Urinary bladder (tissue), 4 donors: ENCODE measurements around the gene CA5B. TPM values are rescaled to one million over a fixed set of nuclear protein-coding genes. Genes with fewer than 3 reads are reported as not detected.
"Not testable (repeated sequence)": the region's sequence is repeated elsewhere in the genome, so short reads cannot be mapped to it uniquely, and the experiment has no call there.

Experiments used
- DNase-seq: peaks from one replicate; pipeline ENCODE4 v3.0.0-alpha.2; 2015; ENCODE audit errors: extremely low spot score
- H3K27ac ChIP-seq: one replicate; pipeline ENCODE4 v1.5.1; 2013; ENCODE audit warnings: low read depth, mild to moderate bottlenecking, moderate library complexity
- H3K36me3 ChIP-seq: one replicate; pipeline ENCODE4 v1.6.1; 2013; ENCODE audit warnings: mild to moderate bottlenecking, moderate library complexity; ENCODE audit not compliant: insufficient read depth
- H3K4me1 ChIP-seq: one replicate; pipeline ENCODE4 v1.6.1; 2013; ENCODE audit warnings: mild to moderate bottlenecking, moderate library complexity; ENCODE audit not compliant: insufficient read depth
- H3K4me3 ChIP-seq: one replicate; pipeline ENCODE4 v1.5.1; 2013; ENCODE audit warnings: low read depth, low read length
- WGBS: extraction: QIAGEN DNeasy Blood & Tissue Kit; methylation state at CpG from one replicate; pipeline ENCODE4 v1.1.7; 2013; 5-methylcytosine and 5-hydroxymethylcytosine counted together
- polyA plus RNA-seq: library from polyadenylated mRNA; stranded (reverse); fragments of 200-250 nt; gene quantifications from one replicate; pipeline ENCODE4 v1.2.3, GENCODE V29; 2013
- total RNA-seq: library from RNA; depleted of rRNA; stranded (reverse); fragments of >200 nt; gene quantifications from one replicate; pipeline ENCODE4 v1.2.3, GENCODE V29; 2014
- donor health status: healthy with polysubstance abuse.
- donor health status: healthy.

Gene CA5B
- total and polyA plus RNA-seq, 2 donors = 6.8 to 21.4 TPM

DNA sequence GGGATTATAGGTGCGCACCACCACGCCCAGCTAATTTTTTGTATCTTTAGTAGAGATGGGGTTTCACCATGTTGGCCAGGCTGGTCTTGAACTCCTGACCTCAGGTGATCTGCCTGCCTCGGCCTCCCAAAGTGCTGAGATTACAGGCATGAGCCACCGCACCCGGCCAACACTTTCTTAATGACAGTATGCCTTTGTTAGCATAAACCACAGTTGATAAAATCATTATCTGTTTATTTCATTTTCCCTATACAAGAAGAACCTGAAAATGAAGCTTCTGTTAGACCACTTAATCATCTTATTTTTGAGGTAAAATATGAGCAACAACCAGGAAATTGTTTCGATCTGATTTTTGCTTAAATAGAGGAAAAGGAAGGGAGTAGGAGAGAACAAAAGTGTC, 21.8 kb downstream of the CA5B start:
- WGBS = 84% methylated on average over 6 of the region's 6 CpGs
- H3K27ac ChIP-seq, H3K36me3 ChIP-seq, H3K4me3 ChIP-seq, H3K4me1 ChIP-seq, DNase-seq: not testable (repeated sequence)

DNA sequence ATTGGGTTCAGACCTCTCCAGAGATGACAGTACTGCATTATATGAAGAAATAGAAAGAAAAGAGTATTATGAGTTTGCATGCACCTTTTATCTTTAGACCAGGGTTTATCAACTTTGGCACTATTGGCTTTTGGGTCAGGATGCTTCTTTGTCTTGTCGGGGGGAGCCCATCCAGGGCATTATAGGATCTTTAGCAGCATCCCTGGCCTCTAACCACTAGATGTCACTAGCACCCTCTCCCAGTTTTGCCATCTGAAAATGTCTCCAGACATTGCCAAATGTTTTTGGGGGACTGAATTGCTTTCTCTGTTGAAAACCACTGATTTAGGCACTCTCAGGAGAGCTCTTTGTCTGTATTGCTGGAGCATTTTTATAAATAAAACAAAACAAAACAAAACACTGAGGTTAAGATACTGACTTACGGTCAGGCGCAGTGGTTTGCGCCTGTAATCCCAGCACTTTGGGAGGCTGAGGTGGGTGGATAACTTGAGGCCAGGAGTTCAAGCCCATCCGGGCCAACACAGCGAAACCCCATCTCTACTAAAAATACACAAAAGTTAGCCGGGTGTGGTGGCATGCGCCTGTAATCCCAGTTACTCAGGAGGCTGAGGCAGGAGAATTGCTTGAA, 23.6 kb downstream of the CA5B start:
- 74% methylated on average over 8 of the region's 8 CpGs for WGBS
- no peak overlapping the region for H3K4me3 ChIP-seq
- H3K4me1 ChIP-seq = no peaks in the 10 kb centered on the region
- H3K27ac ChIP-seq = no peak overlapping the region
- no peaks in the 10 kb centered on the region for H3K36me3 ChIP-seq
- no peak for DNase-seq

DNA sequence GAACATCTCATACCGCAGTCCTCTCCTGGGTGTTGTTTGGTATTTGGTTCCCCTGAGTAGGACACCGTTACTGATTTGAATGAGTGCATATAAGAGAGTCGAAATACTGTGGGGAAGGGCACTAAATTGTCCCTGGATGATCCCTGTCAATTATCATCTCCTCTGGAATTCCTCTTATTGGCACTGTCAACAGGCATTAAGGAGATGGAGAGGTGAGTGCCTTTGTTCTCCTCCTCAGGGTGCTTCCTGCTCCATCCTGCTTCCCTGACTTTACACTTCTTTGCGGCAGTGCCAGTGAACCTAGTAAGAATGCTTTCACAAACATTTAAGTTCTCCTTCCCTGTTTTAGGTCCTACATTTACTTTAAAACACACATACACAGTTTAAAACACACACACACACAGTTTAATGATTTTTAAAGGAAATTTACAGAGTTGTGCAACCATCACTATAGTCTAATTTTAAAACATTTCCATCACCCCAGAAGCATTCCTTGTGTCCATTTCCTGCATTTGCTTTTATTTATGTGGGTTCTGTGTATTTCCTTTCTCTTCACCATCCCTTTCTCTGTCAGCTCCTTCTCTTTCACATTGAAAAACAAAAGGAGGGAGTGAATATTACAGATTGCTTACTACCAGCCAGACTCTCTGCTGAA, 31.4 kb downstream of the CA5B start:
- no peak overlapping the region for H3K27ac ChIP-seq
- no peaks in the 10 kb centered on the region for H3K4me1 ChIP-seq
- DNase-seq = no peak
- 62% methylated on average over 4 of the region's 4 CpGs for WGBS
- no peaks in the 10 kb centered on the region for H3K36me3 ChIP-seq
- H3K4me3 ChIP-seq = no peak overlapping the region

DNA sequence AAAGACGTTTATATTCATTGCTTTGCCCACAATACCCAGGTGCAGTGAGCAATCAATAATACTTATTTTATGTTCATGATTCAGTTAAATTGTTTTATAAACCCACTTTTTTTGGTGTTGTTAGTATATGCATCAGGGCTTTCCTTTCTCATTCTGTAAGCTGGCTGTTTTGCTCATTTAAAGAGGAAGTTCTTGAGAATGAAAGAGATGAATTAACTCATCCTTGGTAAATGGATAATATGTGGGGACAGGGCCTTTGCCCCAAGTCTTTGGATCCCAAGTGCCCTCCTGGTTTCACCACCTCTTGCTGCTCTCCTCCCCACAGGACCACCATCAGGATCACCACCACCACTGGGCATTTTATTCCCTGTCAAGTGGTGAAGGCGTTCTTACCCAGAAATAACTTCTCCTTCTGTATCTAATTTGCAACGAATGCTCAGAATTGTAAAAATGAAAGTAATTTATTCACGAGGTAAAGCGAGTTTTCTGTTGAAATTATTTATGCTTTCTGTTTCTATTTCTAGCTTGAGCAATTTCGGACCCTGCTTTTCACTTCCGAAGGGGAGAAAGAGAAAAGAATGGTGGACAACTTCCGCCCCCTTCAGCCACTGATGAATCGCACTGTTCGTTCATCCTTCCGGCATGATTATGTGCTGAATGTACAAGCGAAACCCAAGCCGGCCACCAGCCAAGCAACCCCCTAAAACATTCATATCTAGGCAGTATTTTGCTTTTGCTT, 44.1 kb downstream of the CA5B start:
- no peak overlapping the region for H3K4me3 ChIP-seq
- H3K36me3 ChIP-seq = no peaks in the 10 kb centered on the region
- no peaks in the 10 kb centered on the region for H3K4me1 ChIP-seq
- no peak overlapping the region for H3K27ac ChIP-seq
- no peak for DNase-seq
- WGBS = 83% methylated on average over 13 of the region's 13 CpGs

DNA sequence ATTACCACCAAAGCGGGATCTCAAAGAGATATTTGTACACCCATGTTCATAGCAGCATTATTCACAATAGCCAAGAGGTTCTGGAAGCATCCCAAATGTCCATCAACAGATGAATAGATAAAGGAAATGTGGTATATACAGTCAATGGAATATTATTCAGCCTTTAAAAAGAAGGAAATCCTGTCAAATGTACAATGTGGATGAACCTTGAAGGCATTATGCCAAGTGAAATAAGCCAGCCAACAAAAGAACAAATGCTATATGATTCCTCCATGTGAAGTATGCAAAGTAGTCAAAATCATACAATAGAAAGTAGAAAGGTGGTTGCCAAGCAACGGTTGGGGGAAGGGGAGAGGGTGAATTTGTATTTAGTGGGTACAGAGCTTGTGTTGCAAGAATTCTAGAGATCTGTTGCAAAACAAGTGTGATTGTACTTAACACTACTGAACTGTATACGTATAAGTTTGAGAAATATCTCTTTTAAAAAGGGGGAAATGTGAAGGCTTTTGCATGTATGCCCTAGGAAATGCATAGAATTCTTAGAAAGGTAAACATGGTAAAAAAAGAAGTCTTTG, 47.2 kb downstream of the CA5B start:
- WGBS = 97% methylated on average over 3 of the region's 3 CpGs
- Histone ChIP-seq H3K27ac (no peak overlapping the region), H3K36me3 (no peaks in the 10 kb centered on the region), H3K4me3 (no peak overlapping the region), H3K4me1 (no peaks in the 10 kb centered on the region)
- DNase-seq = no peak

DNA sequence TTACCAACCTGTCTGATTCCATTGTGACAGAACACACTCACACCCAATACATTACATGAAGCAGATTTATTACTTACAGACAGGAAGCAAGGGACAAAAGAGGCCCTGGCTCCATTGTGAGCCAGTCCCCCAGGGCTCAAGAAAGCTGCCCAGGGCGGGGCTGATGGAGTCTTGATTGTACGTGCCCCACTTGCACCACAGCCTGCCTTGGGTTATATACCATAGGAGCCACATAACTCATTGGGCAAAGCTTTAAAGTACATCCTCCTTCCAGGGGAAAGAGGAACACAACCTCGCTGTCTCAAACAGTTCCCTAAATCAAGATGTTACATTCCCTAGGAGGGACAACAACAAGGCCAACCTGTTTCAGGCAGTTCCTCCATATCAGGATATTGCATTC, 48.8 kb downstream of the CA5B start:
- WGBS = 78% methylated on average over 3 of the region's 3 CpGs
- no peaks in the 10 kb centered on the region for H3K4me1 ChIP-seq

DNA sequence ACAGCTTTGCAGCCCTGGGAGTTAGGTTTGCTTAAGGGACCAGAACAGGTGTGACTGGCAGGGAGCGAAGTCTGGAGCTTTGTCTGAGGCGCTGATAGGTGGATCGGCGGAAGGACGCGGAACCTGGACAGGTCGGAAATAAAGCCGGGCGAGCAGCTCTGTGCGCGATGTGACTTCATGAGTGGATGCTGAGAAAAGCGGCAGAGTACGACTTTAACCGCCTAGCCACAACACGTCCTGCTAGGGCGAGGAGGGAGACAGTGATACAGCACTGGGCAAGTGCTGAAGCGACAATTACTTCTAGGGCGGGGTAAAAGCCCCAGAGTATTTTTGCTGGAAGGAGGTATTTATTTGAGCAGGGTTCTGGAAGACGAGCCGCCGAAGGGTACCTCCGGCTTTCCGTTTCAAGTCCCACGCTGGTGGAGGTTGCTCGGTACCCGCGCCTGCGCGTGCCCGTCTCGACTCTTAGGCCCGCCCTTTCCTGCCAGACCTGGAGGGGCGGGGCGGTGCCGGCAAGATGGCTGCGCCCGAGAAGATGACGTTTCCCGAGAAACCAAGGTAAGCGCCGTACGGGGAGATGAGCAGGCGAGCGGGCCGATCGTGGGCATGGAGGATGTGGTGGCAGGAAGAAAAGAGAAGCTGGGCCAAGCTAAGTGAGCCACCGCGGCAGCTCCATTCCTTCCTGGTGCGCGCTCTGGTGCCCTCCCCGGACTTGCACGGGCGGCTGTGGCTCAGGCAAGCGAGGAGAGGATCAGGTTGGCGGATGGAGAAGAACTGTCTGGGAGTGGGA, 52.1 kb downstream of the CA5B start, which contains the start of gene ZRSR2:
Gene ZRSR2, plus strand, starts transcription at position 506 of the 790 bp plus-strand sequence. Its CDS starts 12 bp downstream, at position 518.
- under 1% methylated on average over 55 of the region's 55 CpGs for WGBS
- H3K36me3 ChIP-seq = no peaks in the 10 kb centered on the region
- peak within 1 kb of the TSS; percentile 66 for H3K27ac ChIP-seq
- no peaks in the 10 kb centered on the region for H3K4me1 ChIP-seq
- H3K4me3 ChIP-seq = peak within 1 kb of the TSS; percentile 60
- peak; percentile 39 for DNase-seq

More for the DNA sequence above, 48.8 kb downstream of the CA5B start:
- no peak for DNase-seq
- Histone ChIP-seq H3K4me3 (no peak overlapping the region), H3K27ac (no peak overlapping the region), H3K36me3 (no peaks in the 10 kb centered on the region)

DNA sequence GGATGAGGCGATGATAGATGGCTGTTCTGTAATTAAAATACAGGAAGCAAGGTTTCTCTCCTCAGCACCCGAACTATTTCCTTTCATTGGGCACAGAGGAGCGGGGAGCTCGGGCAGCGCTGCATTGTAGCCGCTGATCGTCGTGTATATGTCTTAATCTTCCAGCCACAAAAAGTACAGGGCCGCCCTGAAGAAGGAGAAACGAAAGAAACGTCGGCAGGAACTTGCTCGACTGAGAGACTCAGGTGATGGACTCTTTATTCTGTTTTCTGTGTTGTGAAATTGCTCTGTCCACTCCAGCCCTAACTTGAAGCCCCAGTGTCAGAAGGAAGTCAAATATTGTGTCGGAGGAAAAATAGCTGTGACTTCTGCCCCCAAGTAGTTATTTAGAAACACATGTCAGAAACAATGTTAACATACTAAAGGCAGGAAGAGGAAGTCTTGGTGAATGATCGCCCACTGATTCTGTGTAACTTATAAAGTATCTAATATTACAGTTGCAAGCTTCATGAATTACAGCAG, 52.8 kb downstream of the CA5B start:
- Histone ChIP-seq H3K4me3 (peak overlapping the region; percentile 60), H3K27ac (peak overlapping the region; percentile 66), H3K36me3 (no peaks in the 10 kb centered on the region), H3K4me1 (no peaks in the 10 kb centered on the region)
- no peak for DNase-seq
- under 1% methylated on average over 15 of the region's 15 CpGs for WGBS

DNA sequence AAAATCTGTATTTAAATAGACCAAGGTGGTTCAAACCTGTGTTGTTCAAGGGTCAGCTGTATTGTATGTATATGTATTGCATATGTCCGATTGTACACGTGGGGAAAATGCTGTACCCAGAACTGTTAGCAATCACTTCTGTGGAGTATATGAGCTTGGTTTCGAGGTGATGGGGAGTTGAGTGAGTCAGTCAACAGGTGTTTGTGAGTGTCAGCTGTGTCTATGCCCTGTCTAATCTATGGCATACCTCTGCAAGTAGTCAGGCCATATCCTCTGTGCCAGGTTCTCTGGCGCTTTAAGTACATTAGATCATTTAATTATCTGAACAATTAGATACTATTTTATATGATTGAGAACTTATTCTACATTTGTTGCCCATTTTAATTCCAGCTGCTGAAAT, 59.6 kb downstream of the CA5B start:
- no peak for DNase-seq
- Histone ChIP-seq H3K36me3 (no peaks in the 10 kb centered on the region), H3K27ac (no peak overlapping the region), H3K4me3 (no peak overlapping the region), H3K4me1 (no peaks in the 10 kb centered on the region)
- 70% methylated on average over 4 of the region's 4 CpGs for WGBS

DNA sequence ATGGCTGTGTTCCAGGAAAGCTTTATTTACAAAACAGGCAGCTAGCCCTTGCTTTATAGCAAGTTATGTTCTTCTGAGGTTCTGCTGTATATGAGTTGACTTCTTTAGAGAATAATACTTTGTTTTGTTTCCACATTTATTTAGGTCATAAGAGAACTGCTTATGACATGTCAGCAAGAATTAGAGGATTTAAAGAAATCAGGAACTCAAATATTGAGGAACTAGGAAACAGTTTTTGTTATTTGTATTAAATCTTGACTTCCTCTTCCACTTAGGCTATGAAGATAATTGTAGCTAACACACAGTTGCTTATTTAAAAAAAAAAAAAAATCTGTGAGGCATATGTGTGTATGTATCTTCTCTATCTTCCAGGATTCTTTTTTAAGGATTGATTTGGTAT, 66.5 kb downstream of the CA5B start:
- Histone ChIP-seq H3K4me3 (no peak overlapping the region), H3K4me1 (no peaks in the 10 kb centered on the region), H3K36me3 (no peaks in the 10 kb centered on the region), H3K27ac (no peak overlapping the region)
- DNase-seq = no peak

DNA sequence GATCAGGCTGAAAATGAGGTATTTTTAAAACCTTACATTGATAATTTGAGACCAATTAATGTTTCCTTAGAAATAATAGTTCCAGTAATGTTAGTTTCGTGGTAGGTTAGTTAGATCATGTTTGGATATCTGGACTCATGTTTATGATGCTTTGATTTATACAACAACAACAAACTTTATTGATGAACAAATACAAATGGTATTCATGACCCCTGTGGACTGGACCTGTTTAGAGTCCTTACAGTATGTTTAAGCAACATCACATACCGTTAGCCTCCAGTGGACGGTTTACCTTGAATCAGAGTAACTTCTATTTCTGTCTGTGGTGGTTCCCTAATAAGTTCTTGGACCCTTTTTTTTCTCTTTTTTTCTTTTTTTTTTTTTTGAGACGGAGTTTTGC, 70.2 kb downstream of the CA5B start:
- Histone ChIP-seq H3K4me1 (no peaks in the 10 kb centered on the region), H3K4me3 (no peak overlapping the region), H3K36me3 (peaks cover under 1% of the 10 kb centered on the region), H3K27ac (no peak overlapping the region)
- 95% methylated on average over 4 of the region's 4 CpGs for WGBS
- DNase-seq = no peak

DNA sequence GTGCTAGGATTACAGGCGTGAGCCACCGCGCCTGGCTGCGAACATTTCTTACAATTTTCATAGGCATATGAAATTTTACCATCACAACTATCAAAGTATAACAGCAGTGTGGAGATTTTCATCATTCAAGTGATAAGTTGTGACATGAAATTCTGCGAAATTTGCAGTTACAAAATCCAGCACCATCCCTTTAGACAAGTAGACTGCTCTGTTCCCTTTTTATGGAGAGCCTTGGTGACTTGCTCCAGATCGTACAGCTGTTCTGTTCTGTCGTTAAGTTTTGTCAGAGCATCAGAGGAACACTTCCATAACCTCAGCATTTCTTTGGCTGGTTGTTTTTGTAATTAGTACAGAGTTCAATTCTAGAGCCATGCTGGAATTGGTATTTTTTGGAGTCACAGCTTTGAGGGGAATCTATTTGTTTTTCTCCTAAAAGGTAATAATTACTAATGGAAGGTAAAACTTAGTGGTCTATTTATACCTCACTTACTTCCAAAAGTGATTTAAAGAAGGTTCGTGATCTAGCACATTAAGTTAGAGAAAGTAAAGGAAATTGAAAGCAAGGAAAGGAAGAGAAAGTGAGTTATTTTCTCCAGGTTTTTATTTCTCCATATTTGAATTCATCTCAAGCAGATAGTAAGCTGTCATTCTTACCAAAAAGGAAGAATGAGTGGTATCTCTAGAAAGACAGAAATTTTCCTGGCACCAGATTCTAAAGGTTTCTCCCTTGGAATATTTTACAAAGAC, 74.3 kb downstream of the CA5B start:
- 85% methylated on average over 8 of the region's 8 CpGs for WGBS
- H3K36me3 ChIP-seq = peaks cover 4% of the 10 kb centered on the region

More for the DNA sequence above, 74.3 kb downstream of the CA5B start:
- Histone ChIP-seq H3K27ac (no peak overlapping the region), H3K4me1 (no peaks in the 10 kb centered on the region), H3K4me3 (no peak overlapping the region)
- no peak for DNase-seq
